Fibroblast of the aortic adventitia (primary cell): ENCODE results near the gene KLB. TPM values are rescaled to one million over a fixed set of nuclear protein-coding genes. Genes with fewer than 3 reads are reported as not detected.

ENCODE experiments used
- DNase-seq: peaks from one replicate; pipeline ENCODE4 v3.0.0-alpha.2; 2010; ENCODE audit warnings: low read depth
- H3K4me3 ChIP-seq: 2 replicates; pipeline ENCODE4 v1.5.1; 2011; ENCODE audit warnings: low read depth, mild to moderate bottlenecking, control low read depth, low read length, moderate library complexity
- CTCF ChIP-seq: IDR thresholded peaks from 2 replicates; pipeline ENCODE4 v1.5.1; 2011; ENCODE audit warnings: mild to moderate bottlenecking, low read length, control low read depth, inconsistent platforms; ENCODE audit not compliant: insufficient read depth
- total RNA-seq: library from RNA; depleted of rRNA; stranded (reverse); fragments of >200 nt; gene quantifications from 2 replicates; pipeline ENCODE4 v1.2.3, GENCODE V29; 2012; ENCODE audit warnings: low replicate concordance

Gene KLB
- total RNA-seq, 1 donor: under 0.01 TPM

- no peak for DNase-seq
- no peak overlapping the region for H3K4me3 ChIP-seq
- TF ChIP-seq CTCF: no peak
Observed at GRCh38 chr4:39442998-39443397, 36.3 kb downstream of the KLB start.

- no peak for DNase-seq
- no peak for TF ChIP-seq CTCF
- H3K4me3 ChIP-seq: peak overlapping the region; percentile 44
Observed at GRCh38 chr4:39446483-39446841, 39.7 kb downstream of the KLB start.

GRCh38 chr4:39446842-39447573 lies 40.3 kb downstream of the KLB start:
- peak; percentile 40 for DNase-seq
- peak overlapping the region; percentile 44 for H3K4me3 ChIP-seq
- peak; percentile 45 for TF ChIP-seq CTCF

- TF ChIP-seq CTCF: no peak
- DNase-seq: no peak
- H3K4me3 ChIP-seq: no peak overlapping the region
Observed at GRCh38 chr4:39450618-39451017, 43.9 kb downstream of the KLB start.

GRCh38 chr4:39451423-39452023 lies 44.8 kb downstream of the KLB start:
- no peak for DNase-seq
- no peak for TF ChIP-seq CTCF
- no peak overlapping the region for H3K4me3 ChIP-seq

- DNase-seq: no peak
- TF ChIP-seq CTCF: no peak
- no peak overlapping the region for H3K4me3 ChIP-seq
Observed at GRCh38 chr4:39452153-39452859, 45.6 kb downstream of the KLB start.
